Fibroblast of mammary gland (primary cell): ENCODE results near the gene GGA3.
"Not testable (repeated sequence)": the region's sequence is repeated elsewhere in the genome, so short reads cannot be mapped to it uniquely, and the experiment has no call there.

ENCODE experiments used
- DNase-seq: peaks from one replicate; pipeline ENCODE4 v3.0.0-alpha.2; 2010; ENCODE audit warnings: low read depth
- H3K4me3 ChIP-seq: 2 replicates; pipeline ENCODE4 v1.5.1; 2011; ENCODE audit warnings: low read depth, mild to moderate bottlenecking, low read length, moderate library complexity; ENCODE audit not compliant: control insufficient read depth
- CTCF ChIP-seq: conservative IDR thresholded peaks from 2 replicates; pipeline ENCODE4 v1.5.1; 2011; ENCODE audit warnings: low read depth, low read length, inconsistent platforms; ENCODE audit not compliant: control insufficient read depth, insufficient read depth

The GGA3 gene

GRCh38 chr17:75288359-75288758, 27.0 kb upstream of the GGA3 start:
- DNase-seq = no peak
- peak overlapping the region; percentile 89 for H3K4me3 ChIP-seq
- no peak for TF ChIP-seq CTCF

- H3K4me3 ChIP-seq = no peak overlapping the region
- no peak for TF ChIP-seq CTCF
- DNase-seq = no peak
These were observed 25.8 kb upstream of the GGA3 start for GRCh38 chr17:75287221-75287620.

GRCh38 chr17:75285123-75285522, 23.7 kb upstream of the GGA3 start:
- no peak overlapping the region for H3K4me3 ChIP-seq
- TF ChIP-seq CTCF = no peak
- no peak for DNase-seq

GRCh38 chr17:75280189-75280588, 18.8 kb upstream of the GGA3 start:
- not testable (repeated sequence) for DNase-seq, H3K4me3 ChIP-seq

GRCh38 chr17:75277664-75278071, 16.3 kb upstream of the GGA3 start:
- H3K4me3 ChIP-seq = no peak overlapping the region
- DNase-seq = peak; percentile 28
- TF ChIP-seq CTCF = no peak

- H3K4me3 ChIP-seq = no peak overlapping the region
- peak; percentile 91 for DNase-seq
- no peak for TF ChIP-seq CTCF
These were observed 12.7 kb upstream of the GGA3 start for GRCh38 chr17:75273977-75274708.

- no peak overlapping the region for H3K4me3 ChIP-seq
- no peak for TF ChIP-seq CTCF
- no peak for DNase-seq
These were observed 11.4 kb upstream of the GGA3 start for GRCh38 chr17:75272848-75273184.
